Measurements from ENCODE around the gene ZNF543.
"Not testable (repeated sequence)": the region's sequence is repeated elsewhere in the genome, so short reads cannot be mapped to it uniquely, and the experiment has no call there.

Gene ZNF543

GRCh38 chr19:57321116-57321515 is 844 bp downstream of the ZNF543 start:
- no peak for DNase-seq (ENCODE audit: low spot score)

GRCh38 chr19:57321751-57322150 is 1.5 kb downstream of the ZNF543 start:
- no peak for DNase-seq (ENCODE audit: low spot score)

- no peak for DNase-seq (ENCODE audit: low spot score)
Observed at GRCh38 chr19:57324992-57325391, 4.7 kb downstream of the ZNF543 start.

- DNase-seq (ENCODE audit: low spot score) = no peak
Observed at GRCh38 chr19:57327993-57328392, 7.7 kb downstream of the ZNF543 start.

- no peak for DNase-seq (ENCODE audit: low spot score)
Observed at GRCh38 chr19:57334191-57334590, 13.9 kb downstream of the ZNF543 start.

- DNase-seq (ENCODE audit: low spot score) = no peak
Observed at GRCh38 chr19:57338877-57339276, 18.6 kb downstream of the ZNF543 start.

GRCh38 chr19:57342582-57342981 is 22.3 kb downstream of the ZNF543 start:
- no peak for DNase-seq (ENCODE audit: low spot score)

- DNase-seq (ENCODE audit: low spot score) = no peak
Observed at GRCh38 chr19:57348136-57348535, 27.9 kb downstream of the ZNF543 start.

GRCh38 chr19:57350877-57351805 is 30.9 kb downstream of the ZNF543 start, which contains the start of gene ZNF304:
Gene ZNF304, plus strand, starts transcription at chr19:57351271. Its CDS starts 394 bp downstream, at chr19:57351665.
- peak; percentile 87 for DNase-seq (ENCODE audit: low spot score)

- peak; percentile 33 for DNase-seq (ENCODE audit: low spot score)
Observed at GRCh38 chr19:57351867-57352266, 31.6 kb downstream of the ZNF543 start.

- no peak for DNase-seq (ENCODE audit: low spot score)
Observed at GRCh38 chr19:57355916-57356315, 35.6 kb downstream of the ZNF543 start.

- DNase-seq (ENCODE audit: low spot score) = no peak
Observed at GRCh38 chr19:57357406-57357805, 37.1 kb downstream of the ZNF543 start.

- DNase-seq (ENCODE audit: low spot score) = no peak
Observed at GRCh38 chr19:57359300-57359699, 39.0 kb downstream of the ZNF543 start.

- no peak for DNase-seq (ENCODE audit: low spot score)
Observed at GRCh38 chr19:57362419-57362818, 42.1 kb downstream of the ZNF543 start.

GRCh38 chr19:57362997-57363687 is 42.9 kb downstream of the ZNF543 start, which contains the start of the genes TRAPPC2B and ZNF547:
Gene TRAPPC2B, plus strand, starts transcription at chr19:57363551. Its CDS starts 1,283 bp downstream, at chr19:57364834.
Gene ZNF547, plus strand, starts transcription at chr19:57363551. Its CDS starts 5,005 bp downstream, at chr19:57368556.
- peak; percentile 99 for DNase-seq (ENCODE audit: low spot score)

GRCh38 chr19:57363688-57364181 is 43.5 kb downstream of the ZNF543 start:
- no peak for DNase-seq (ENCODE audit: low spot score)

- no peak for DNase-seq (ENCODE audit: low spot score)
Observed at GRCh38 chr19:57366776-57367175, 46.5 kb downstream of the ZNF543 start.

- DNase-seq (ENCODE audit: low spot score) = no peak
Observed at GRCh38 chr19:57374179-57374578, 53.9 kb downstream of the ZNF543 start.

- DNase-seq (ENCODE audit: low spot score) = not testable (repeated sequence)
Observed at GRCh38 chr19:57374647-57375046, 54.4 kb downstream of the ZNF543 start.

GRCh38 chr19:57376151-57376550 is 55.9 kb downstream of the ZNF543 start:
- no peak for DNase-seq (ENCODE audit: low spot score)

GRCh38 chr19:57377498-57378146 is 57.4 kb downstream of the ZNF543 start:
- DNase-seq (ENCODE audit: low spot score) = no peak
